Neural progenitor cell (in vitro differentiated cells): ENCODE data around the gene PGM5.

Source experiments
- EZH2phosphoT487 ChIP-seq: fragments of 200-600 bp; sonication (generic); IDR thresholded peaks from 2 replicates; pipeline ENCODE4 v1.6.1; 2017; ENCODE audit warnings: antibody characterized with exemption
- TF ChIP-seq, protein P1 (sequence below): fragments of 200-600 bp; sonication (generic); IDR thresholded peaks from 2 replicates; pipeline ENCODE4 v1.5.1; 2017; ENCODE audit warnings: antibody characterized with exemption, mild to moderate bottlenecking

DNA sequence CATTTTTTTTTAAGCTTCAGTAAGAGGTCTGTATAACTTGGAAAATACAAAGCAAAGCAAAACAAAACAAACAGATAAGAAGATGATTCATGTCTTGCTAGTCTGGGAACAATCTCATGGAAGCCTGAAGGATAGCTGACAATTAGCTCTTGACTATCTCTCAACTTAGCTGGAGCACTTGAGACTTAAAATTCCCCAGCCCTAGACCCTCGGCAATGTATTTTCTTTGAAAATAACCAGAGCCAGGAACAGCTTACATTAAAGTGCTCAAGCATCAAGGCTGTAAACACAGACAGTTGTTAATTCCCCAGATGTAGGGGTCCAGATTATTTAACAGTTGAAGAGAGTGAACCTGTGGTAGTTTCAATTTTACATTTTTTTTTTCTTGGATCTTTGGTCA is 101.4 kb downstream of the PGM5 start:
- TF ChIP-seq, protein P1, sequence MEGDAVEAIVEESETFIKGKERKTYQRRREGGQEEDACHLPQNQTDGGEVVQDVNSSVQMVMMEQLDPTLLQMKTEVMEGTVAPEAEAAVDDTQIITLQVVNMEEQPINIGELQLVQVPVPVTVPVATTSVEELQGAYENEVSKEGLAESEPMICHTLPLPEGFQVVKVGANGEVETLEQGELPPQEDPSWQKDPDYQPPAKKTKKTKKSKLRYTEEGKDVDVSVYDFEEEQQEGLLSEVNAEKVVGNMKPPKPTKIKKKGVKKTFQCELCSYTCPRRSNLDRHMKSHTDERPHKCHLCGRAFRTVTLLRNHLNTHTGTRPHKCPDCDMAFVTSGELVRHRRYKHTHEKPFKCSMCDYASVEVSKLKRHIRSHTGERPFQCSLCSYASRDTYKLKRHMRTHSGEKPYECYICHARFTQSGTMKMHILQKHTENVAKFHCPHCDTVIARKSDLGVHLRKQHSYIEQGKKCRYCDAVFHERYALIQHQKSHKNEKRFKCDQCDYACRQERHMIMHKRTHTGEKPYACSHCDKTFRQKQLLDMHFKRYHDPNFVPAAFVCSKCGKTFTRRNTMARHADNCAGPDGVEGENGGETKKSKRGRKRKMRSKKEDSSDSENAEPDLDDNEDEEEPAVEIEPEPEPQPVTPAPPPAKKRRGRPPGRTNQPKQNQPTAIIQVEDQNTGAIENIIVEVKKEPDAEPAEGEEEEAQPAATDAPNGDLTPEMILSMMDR, result no peak
- no peak for TF ChIP-seq EZH2phosphoT487
